A549 treated with Hydrocortisone at 1 μM for 4 hours (cell line): ENCODE data around the gene FBXL5. TPM values are rescaled to one million over a fixed set of nuclear protein-coding genes. Genes with fewer than 3 reads are reported as not detected.

ENCODE experiments used
- total RNA-seq: library from RNA; stranded (reverse); fragments of 200-300 nt; extraction: Qiagen RNA extraction; gene quantifications from 5 replicates; pipeline ENCODE4 v1.2.3, GENCODE V29; 2022

Gene FBXL5, protein sequence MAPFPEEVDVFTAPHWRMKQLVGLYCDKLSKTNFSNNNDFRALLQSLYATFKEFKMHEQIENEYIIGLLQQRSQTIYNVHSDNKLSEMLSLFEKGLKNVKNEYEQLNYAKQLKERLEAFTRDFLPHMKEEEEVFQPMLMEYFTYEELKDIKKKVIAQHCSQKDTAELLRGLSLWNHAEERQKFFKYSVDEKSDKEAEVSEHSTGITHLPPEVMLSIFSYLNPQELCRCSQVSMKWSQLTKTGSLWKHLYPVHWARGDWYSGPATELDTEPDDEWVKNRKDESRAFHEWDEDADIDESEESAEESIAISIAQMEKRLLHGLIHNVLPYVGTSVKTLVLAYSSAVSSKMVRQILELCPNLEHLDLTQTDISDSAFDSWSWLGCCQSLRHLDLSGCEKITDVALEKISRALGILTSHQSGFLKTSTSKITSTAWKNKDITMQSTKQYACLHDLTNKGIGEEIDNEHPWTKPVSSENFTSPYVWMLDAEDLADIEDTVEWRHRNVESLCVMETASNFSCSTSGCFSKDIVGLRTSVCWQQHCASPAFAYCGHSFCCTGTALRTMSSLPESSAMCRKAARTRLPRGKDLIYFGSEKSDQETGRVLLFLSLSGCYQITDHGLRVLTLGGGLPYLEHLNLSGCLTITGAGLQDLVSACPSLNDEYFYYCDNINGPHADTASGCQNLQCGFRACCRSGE
- 26.2 to 30.6 TPM (median 29.1 TPM) in 5 replicates for total RNA-seq

DNA sequence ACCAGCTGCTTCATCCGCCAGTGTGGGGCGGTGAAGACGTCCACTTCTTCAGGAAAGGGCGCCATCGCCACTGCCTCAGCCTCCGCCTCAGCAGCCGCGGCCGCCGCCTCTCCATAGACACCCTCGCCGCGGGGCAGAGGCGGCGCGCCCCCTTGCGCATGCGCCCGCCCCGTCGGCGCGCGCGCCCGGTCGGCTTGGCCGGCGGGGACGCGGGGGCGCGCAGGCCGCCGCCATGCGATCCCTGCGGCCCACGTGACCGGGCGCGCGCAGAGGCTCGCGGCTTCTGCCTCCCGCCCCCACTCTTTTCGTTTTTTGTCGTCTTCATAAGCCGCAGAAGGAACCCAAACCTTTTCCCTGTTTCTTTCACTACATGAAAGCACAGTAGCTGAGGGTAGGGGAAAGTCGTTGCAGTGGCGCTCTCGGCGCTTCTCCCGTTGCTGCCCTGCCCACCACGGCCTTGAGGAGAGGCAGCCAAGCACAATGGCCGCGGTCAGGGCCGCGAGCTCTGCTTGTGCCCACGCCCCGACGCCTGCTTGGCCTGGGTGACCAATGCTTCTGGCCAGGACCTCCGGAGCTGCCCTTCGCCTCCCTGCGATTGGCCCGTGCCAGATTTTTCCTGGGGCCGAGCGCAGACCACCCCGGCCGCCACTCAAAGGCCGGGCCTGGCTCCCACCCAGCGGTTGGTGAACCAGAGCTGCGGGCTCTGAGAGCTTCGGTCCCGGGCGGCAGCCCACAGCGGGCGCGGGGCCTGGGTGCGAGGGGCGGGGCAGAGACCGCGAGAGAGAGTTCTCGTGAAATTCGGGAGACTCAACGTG is at the start of gene FBXL5:
Gene FBXL5 (minus strand): TSS at position 135 of the 815 bp plus-strand sequence. CDS start 70 bp downstream, at position 65.

DNA sequence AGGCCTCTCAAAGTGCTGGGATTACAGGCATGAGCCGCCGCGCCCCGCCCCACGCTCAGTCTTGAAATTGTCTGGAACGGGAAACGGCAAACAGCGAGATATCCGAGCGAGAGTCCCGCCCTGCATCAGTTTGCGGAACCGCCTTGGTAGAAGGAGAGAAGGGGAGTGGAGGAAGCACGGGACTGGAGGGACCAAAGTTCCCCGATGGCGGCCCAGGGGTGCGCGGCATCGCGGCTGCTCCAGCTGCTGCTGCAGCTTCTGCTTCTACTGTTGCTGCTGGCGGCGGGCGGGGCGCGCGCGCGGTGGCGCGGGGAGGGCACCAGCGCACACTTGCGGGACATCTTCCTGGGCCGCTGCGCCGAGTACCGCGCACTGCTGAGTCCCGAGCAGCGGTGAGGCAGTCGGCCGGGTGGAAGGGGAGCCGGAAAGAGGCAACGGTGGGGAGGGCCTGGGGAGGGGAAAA is 47.8 kb upstream of the FBXL5 start, which contains the start of gene BST1:
Gene BST1 (plus strand): TSS at position 125 of the 463 bp plus-strand sequence. CDS start 80 bp downstream, at position 205.

GRCh38 chr4:15681372-15682241 is 26.4 kb upstream of the FBXL5 start, which contains the start of gene FAM200B:
FAM200B (plus strand) TSS chr4:15681827; CDS start chr4:15686978, 5,151 bp downstream.

Other genes with a start within 250 kb of the FBXL5 start
- gene C1QTNF7, start 227.3 kb downstream of the FBXL5 start, total RNA-seq: not detected in 5 replicates
- 11.6 to 14.4 TPM (median 12.5 TPM) in 5 replicates for gene CC2D2A, start 185.5 kb downstream of the FBXL5 start, total RNA-seq
- gene FAM200B, start 26.5 kb upstream of the FBXL5 start, total RNA-seq: 25.2 to 32.3 TPM (median 26.7 TPM) in 5 replicates
- gene BST1, start 47.7 kb upstream of the FBXL5 start, total RNA-seq: 15.5 to 17.8 TPM (median 16.3 TPM) in 5 replicates
- 11.0 to 15.4 TPM (median 13.4 TPM) in 5 replicates for gene CD38, start 123.0 kb upstream of the FBXL5 start, total RNA-seq